ENCODE measurements around the gene KREMEN1. TPM values are rescaled to one million over a fixed set of nuclear protein-coding genes. Genes with fewer than 3 reads are reported as not detected.

The KREMEN1 gene
- total and polyA plus RNA-seq, 2 experiments from 2014 or later, result 1.8 to 3.8 TPM

- no peak for TF ChIP-seq ZNF462 (CRISPR knock-in tag; IDR thresholded peaks at IDR 0.05)
- TF ChIP-seq STAT1 (IDR thresholded peaks at IDR 0.05; ENCODE audit: unreplicated experiment), result no peak
- no peak for TF ChIP-seq CREB1 (CRISPR knock-in tag; IDR thresholded peaks at IDR 0.05; ENCODE audit: low read depth)
- no peak for TF ChIP-seq REST (IDR thresholded peaks at IDR 0.05; ENCODE audit: unreplicated experiment)
- no peak for TF ChIP-seq ZNF331 (CRISPR knock-in tag; IDR thresholded peaks at IDR 0.05; ENCODE audit: low read depth)
Observed at GRCh38 chr22:29122041-29122440, 49.2 kb downstream of the KREMEN1 start (continued).
